DOHH2 (cell line): ENCODE measurements around the gene USF2.
A peak's percentile ranks its signal among the peaks of the same experiment; 100 is the strongest.

Experiments used
- H3F3A ChIP-seq: fragments of 200-600 bp; sonication (generic), shearing (Covaris generic); 2 replicates; pipeline ENCODE4 v1.6.0; 2016; ENCODE audit warnings: antibody characterized with exemption, mild to moderate bottlenecking; ENCODE audit not compliant: control insufficient read depth, insufficient read depth
- H3K27ac ChIP-seq: fragments of 200-600 bp; sonication (generic); 2 replicates; pipeline ENCODE4 v1.5.1; 2014; ENCODE audit warnings: low read depth, mild to moderate bottlenecking, low read length, moderate library complexity
- H3K27me3 ChIP-seq: fragments of 200-600 bp; sonication (generic); 2 replicates; pipeline ENCODE4 v1.6.1; 2014; ENCODE audit warnings: mild to moderate bottlenecking, low read length, mixed read lengths; ENCODE audit not compliant: control insufficient read depth
- H3K36me3 ChIP-seq: fragments of 200-600 bp; sonication (generic); 2 replicates; pipeline ENCODE4 v1.6.1; 2014; ENCODE audit warnings: mild to moderate bottlenecking, low read length, moderate library complexity, mixed read lengths; ENCODE audit not compliant: control insufficient read depth
- H3K4me1 ChIP-seq: fragments of 200-600 bp; sonication (generic); 2 replicates; pipeline ENCODE4 v1.6.1; 2014; ENCODE audit warnings: mild to moderate bottlenecking, low read length, mixed read lengths; ENCODE audit not compliant: control insufficient read depth
- H3K4me2 ChIP-seq: fragments of 200-600 bp; sonication (generic); 2 replicates; pipeline ENCODE4 v1.6.0; 2014; ENCODE audit warnings: mild to moderate bottlenecking, low read length, moderate library complexity
- H3K4me3 ChIP-seq: fragments of 200-600 bp; sonication (generic); 2 replicates; pipeline ENCODE4 v1.5.1; 2014; ENCODE audit warnings: mild to moderate bottlenecking, low read length, mixed read lengths
- H3K79me2 ChIP-seq: fragments of 200-600 bp; sonication (generic); 2 replicates; pipeline ENCODE4 v1.6.1; 2014; ENCODE audit warnings: mild to moderate bottlenecking, low read length, mixed read lengths; ENCODE audit not compliant: control insufficient read depth
- H3K9me2 ChIP-seq: fragments of 200-600 bp; sonication (generic); replicated peaks from 2 replicates; pipeline ENCODE4 v1.6.1; 2014; ENCODE audit warnings: mild to moderate bottlenecking, low read length, mixed read lengths; ENCODE audit not compliant: control insufficient read depth
- H3K9me3 ChIP-seq: fragments of 200-600 bp; sonication (generic); 2 replicates; pipeline ENCODE4 v1.6.1; 2014; ENCODE audit warnings: antibody characterized with exemption, low read length, mixed read lengths; ENCODE audit not compliant: control insufficient read depth, insufficient read depth
- H4K20me1 ChIP-seq: fragments of 200-600 bp; sonication (generic); 2 replicates; pipeline ENCODE4 v1.6.0; 2014; ENCODE audit warnings: low read depth, mild to moderate bottlenecking, antibody characterized with exemption, low read length, moderate library complexity; ENCODE audit not compliant: control insufficient read depth, insufficient read depth
- CTCF ChIP-seq: fragments of 200-600 bp; sonication (generic); IDR thresholded peaks from one replicate; pipeline ENCODE4 v1.5.1; 2014; ENCODE audit warnings: antibody characterized with exemption, mild to moderate bottlenecking, low read depth, low read length; ENCODE audit not compliant: poor library complexity, severe bottlenecking
- EZH2phosphoT487 ChIP-seq: fragments of 200-600 bp; sonication (generic); IDR thresholded peaks from 2 replicates; pipeline ENCODE4 v1.6.1; 2017; ENCODE audit warnings: borderline replicate concordance, mild to moderate bottlenecking, antibody characterized with exemption, low read length, moderate library complexity, mixed read lengths

The USF2 gene

GRCh38 chr19:35311901-35312665 lies 43.3 kb downstream of the USF2 start:
- Histone ChIP-seq H3K9me3 (no peaks in the 10 kb centered on the region), H3K9me2 (no peaks in the 10 kb centered on the region), H3K27ac (no peak overlapping the region), H3K27me3 (no peaks in the 10 kb centered on the region), H3K36me3 (no peaks in the 10 kb centered on the region), H3K4me2 (no peak overlapping the region), H4K20me1 (no peaks in the 10 kb centered on the region), H3K4me3 (no peak overlapping the region), H3K79me2 (no peaks in the 10 kb centered on the region), H3K4me1 (peaks cover 87% of the 10 kb centered on the region), H3F3A (peaks cover 11% of the 10 kb centered on the region; the same call in 1 of the 2 replicates)
- TF ChIP-seq EZH2phosphoT487 (no peak), CTCF (no peak)

GRCh38 chr19:35313587-35313986 lies 44.8 kb downstream of the USF2 start:
- H3K4me2 ChIP-seq: peak overlapping the region; percentile 45
- H3K36me3 ChIP-seq: no peaks in the 10 kb centered on the region
- H3F3A ChIP-seq: peaks cover 11% of the 10 kb centered on the region; the same call in 1 of the 2 replicates
- H3K79me2 ChIP-seq: no peaks in the 10 kb centered on the region
- H3K4me3 ChIP-seq: peak overlapping the region; percentile 24
- H4K20me1 ChIP-seq: no peaks in the 10 kb centered on the region
- no peaks in the 10 kb centered on the region for H3K27me3 ChIP-seq
- no peaks in the 10 kb centered on the region for H3K9me2 ChIP-seq
- TF ChIP-seq CTCF: no peak
- TF ChIP-seq EZH2phosphoT487: no peak
- peak overlapping the region; percentile 12 for H3K27ac ChIP-seq
- H3K9me3 ChIP-seq: no peaks in the 10 kb centered on the region
- H3K4me1 ChIP-seq: peaks cover 87% of the 10 kb centered on the region

GRCh38 chr19:35314031-35314430 lies 45.3 kb downstream of the USF2 start:
- Histone ChIP-seq H3K79me2 (no peaks in the 10 kb centered on the region), H3K27ac (peak overlapping the region; percentile 12; the same call in 1 of the 2 replicates), H3K9me3 (no peaks in the 10 kb centered on the region), H4K20me1 (no peaks in the 10 kb centered on the region), H3K9me2 (no peaks in the 10 kb centered on the region), H3K36me3 (no peaks in the 10 kb centered on the region), H3K27me3 (no peaks in the 10 kb centered on the region), H3K4me3 (peak overlapping the region; percentile 24), H3K4me1 (peaks cover 87% of the 10 kb centered on the region), H3F3A (peaks cover 11% of the 10 kb centered on the region; the same call in 1 of the 2 replicates), H3K4me2 (peak overlapping the region; percentile 45)
- TF ChIP-seq CTCF (no peak), EZH2phosphoT487 (no peak)
